H9 (cell line): ENCODE results near the gene PRPF6. TPM values are rescaled to one million over a fixed set of nuclear protein-coding genes. Genes with fewer than 3 reads are reported as not detected.
A peak's percentile ranks its signal among the peaks of the same experiment; 100 is the strongest.

Experiments used
- DNase-seq: peaks from one replicate; pipeline ENCODE4 v3.0.0-alpha.2; 2017
- H2AFZ ChIP-seq: one replicate; pipeline ENCODE4 v1.6.1; 2013; ENCODE audit warnings: mild to moderate bottlenecking, low read length, control low read depth, moderate library complexity
- H2AK5ac ChIP-seq: 2 replicates; pipeline ENCODE4 v1.6.1; 2013; ENCODE audit warnings: low read length, control low read depth, mixed read lengths; ENCODE audit not compliant: insufficient read length
- H2BK120ac ChIP-seq: one replicate; pipeline ENCODE4 v1.6.1; 2013; ENCODE audit warnings: low read depth, mild to moderate bottlenecking, low read length, control low read depth, inconsistent platforms; ENCODE audit not compliant: poor library complexity, severe bottlenecking
- H2BK12ac ChIP-seq: 2 replicates; pipeline ENCODE4 v1.6.1; 2013; ENCODE audit warnings: low read length, control low read depth, mixed read lengths, low read depth; ENCODE audit not compliant: insufficient read length
- H2BK15ac ChIP-seq: 2 replicates; pipeline ENCODE4 v1.6.1; 2013; ENCODE audit warnings: low read depth, low read length, control low read depth
- H2BK20ac ChIP-seq: one replicate; pipeline ENCODE4 v1.6.1; 2013; ENCODE audit warnings: low read depth, mild to moderate bottlenecking, low read length, control low read depth, inconsistent platforms; ENCODE audit not compliant: poor library complexity, severe bottlenecking
- H2BK5ac ChIP-seq: 2 replicates; pipeline ENCODE4 v1.6.1; 2013; ENCODE audit warnings: low read length, control low read depth, mixed read lengths; ENCODE audit not compliant: insufficient read length
- H3K14ac ChIP-seq: 2 replicates; pipeline ENCODE4 v1.6.1; 2013; ENCODE audit warnings: low read length, control low read depth; ENCODE audit not compliant: insufficient read depth
- H3K18ac ChIP-seq: 2 replicates; pipeline ENCODE4 v1.6.1; 2013; ENCODE audit warnings: low read depth, mild to moderate bottlenecking, mixed read lengths, low read length, control low read depth; ENCODE audit not compliant: insufficient read length
- H3K23ac ChIP-seq: 2 replicates; pipeline ENCODE4 v1.6.1; 2013; ENCODE audit warnings: low read length, control low read depth, mixed read lengths, low read depth; ENCODE audit not compliant: insufficient read length
- H3K23me2 ChIP-seq: 2 replicates; pipeline ENCODE4 v1.6.1; 2013; ENCODE audit warnings: low read depth, mild to moderate bottlenecking, mixed read lengths, low read length, control low read depth; ENCODE audit not compliant: insufficient read length, poor library complexity, severe bottlenecking
- H3K27ac ChIP-seq: 2 replicates; pipeline ENCODE4 v1.5.1; 2013; ENCODE audit warnings: low read length, control low read depth, mixed read lengths, low read depth; ENCODE audit not compliant: insufficient read length
- H3K27me3 ChIP-seq: 2 replicates; pipeline ENCODE4 v1.6.1; 2013; ENCODE audit warnings: low read length, control low read depth, inconsistent platforms; ENCODE audit not compliant: insufficient read depth
- H3K4ac ChIP-seq: 2 replicates; pipeline ENCODE4 v1.6.1; 2013; ENCODE audit warnings: low read depth, mild to moderate bottlenecking, control low read depth, inconsistent platforms, low read length, moderate library complexity
- H3K4me1 ChIP-seq: 2 replicates; pipeline ENCODE4 v1.6.1; 2013; ENCODE audit warnings: low read length, control low read depth, inconsistent platforms; ENCODE audit not compliant: insufficient read depth
- H3K4me2 ChIP-seq: 2 replicates; pipeline ENCODE4 v1.6.1; 2013; ENCODE audit warnings: low read length, control low read depth, mixed read lengths; ENCODE audit not compliant: insufficient read length, insufficient read depth
- H3K56ac ChIP-seq: 2 replicates; pipeline ENCODE4 v1.6.1; 2013; ENCODE audit warnings: low read depth, mild to moderate bottlenecking, mixed read lengths, low read length, control low read depth; ENCODE audit not compliant: insufficient read length
- H3K79me1 ChIP-seq: 2 replicates; pipeline ENCODE4 v1.6.1; 2013; ENCODE audit warnings: low read depth, mild to moderate bottlenecking, moderate library complexity, low read length, control low read depth, inconsistent platforms; ENCODE audit not compliant: insufficient read depth, poor library complexity, severe bottlenecking
- H3K79me2 ChIP-seq: 2 replicates; pipeline ENCODE4 v1.6.1; 2013; ENCODE audit warnings: low read length, control low read depth, inconsistent platforms; ENCODE audit not compliant: insufficient read depth
- H3K9ac ChIP-seq: 2 replicates; pipeline ENCODE4 v1.6.1; 2013; ENCODE audit warnings: low read length, control low read depth, mixed read lengths; ENCODE audit not compliant: insufficient read length; ENCODE audit errors: extremely low read depth
- H3K9me3 ChIP-seq: one replicate; pipeline ENCODE4 v1.6.1; 2013; ENCODE audit warnings: low read depth, low read length, inconsistent platforms; ENCODE audit not compliant: control insufficient read depth
- H3T11ph ChIP-seq: one replicate; pipeline ENCODE4 v1.6.1; 2013; ENCODE audit warnings: mild to moderate bottlenecking, low read length, control low read depth, inconsistent platforms
- H4K20me1 ChIP-seq: one replicate; pipeline ENCODE4 v1.6.1; 2013; ENCODE audit not compliant: control insufficient read depth, insufficient read length, insufficient read depth
- H4K5ac ChIP-seq: 2 replicates; pipeline ENCODE4 v1.6.1; 2013; ENCODE audit warnings: low read depth, mild to moderate bottlenecking, mixed read lengths, low read length, control low read depth; ENCODE audit not compliant: insufficient read length
- H4K8ac ChIP-seq: replicated peaks from 2 replicates; pipeline ENCODE4 v1.6.1; 2013; ENCODE audit warnings: low read length, control low read depth, mixed read lengths, low read depth; ENCODE audit not compliant: insufficient read length
- H4K91ac ChIP-seq: 2 replicates; pipeline ENCODE4 v1.6.1; 2013; ENCODE audit warnings: low read depth, mild to moderate bottlenecking, moderate library complexity, mixed read lengths, low read length, control low read depth; ENCODE audit not compliant: insufficient read length
- H3K27ac Mint-ChIP-seq, 3 experiments: 2 replicates in 2 of 3; 3 replicates in 1 of 3; pipeline ENCODE4 v1.8.0; 2020 to 2021; ENCODE audit warnings: mixed read lengths in 3 of 3, mild to moderate bottlenecking in 1 of 3, moderate library complexity in 1 of 3
- H3K27me3 Mint-ChIP-seq: 2 replicates; pipeline ENCODE4 v1.8.0; 2021; ENCODE audit warnings: low read depth, mild to moderate bottlenecking, moderate library complexity, mixed read lengths
- H3K36me3 Mint-ChIP-seq, 3 experiments: 2 replicates in 2 of 3; 3 replicates in 1 of 3; pipeline ENCODE4 v1.8.0; 2020 to 2021; ENCODE audit warnings: low read depth in 3 of 3, mixed read lengths in 3 of 3; ENCODE audit not compliant: insufficient read depth in 1 of 3
- H3K4me1 Mint-ChIP-seq, 2 experiments: 2 replicates each; pipeline ENCODE4 v1.8.0; 2020; ENCODE audit warnings: mixed read lengths in 2 of 2
- H3K4me3 Mint-ChIP-seq, 2 experiments: 2 replicates in 1 of 2; 3 replicates in 1 of 2; pipeline ENCODE4 v1.8.0; 2020 to 2021; ENCODE audit warnings: mild to moderate bottlenecking in 2 of 2, mixed read lengths in 2 of 2, moderate library complexity in 1 of 2
- H3K9me3 Mint-ChIP-seq, 2 experiments: 2 replicates in 1 of 2; 3 replicates in 1 of 2; pipeline ENCODE4 v1.8.0; 2020; ENCODE audit warnings: mild to moderate bottlenecking in 2 of 2, mixed read lengths in 2 of 2, moderate library complexity in 1 of 2
- CTCF ChIP-seq: fragments of 200-600 bp; sonication (generic); conservative IDR thresholded peaks from 3 replicates; pipeline ENCODE4 v1.8.0; 2021; ENCODE audit warnings: antibody characterized with exemption, mild to moderate bottlenecking
- WGBS: extraction: QIAGEN DNeasy Blood & Tissue Kit; methylation state at CpG from one replicate; pipeline ENCODE4 v1.1.7; 2013; ENCODE audit warnings: missing lambda C conversion rate, low lambda C conversion rate, mixed read lengths; ENCODE audit not compliant: insufficient read length; ENCODE audit errors: extremely low coverage; 5-methylcytosine and 5-hydroxymethylcytosine counted together
- total RNA-seq: library from RNA; stranded (reverse); gene quantifications from 2 replicates; pipeline ENCODE4 v1.2.1, GENCODE V29; 2021

The PRPF6 gene
- total RNA-seq, 1 experiment from 2014 or later: 87.9 TPM

GRCh38 chr20:64062596-64063388 lies 81.9 kb downstream of the PRPF6 start, which contains the start of gene TCEA2:
TSS of gene TCEA2 (plus strand) at chr20:64063198. CDS start at chr20:64063313, 115 bp downstream.
- no peaks in the 10 kb centered on the region for H4K20me1 ChIP-seq
- no peak within 1 kb of the TSS for H2BK20ac ChIP-seq
- H4K5ac ChIP-seq: no peak within 1 kb of the TSS
- peaks cover 6% of the 10 kb centered on the region for H3K23me2 ChIP-seq
- Mint-ChIP-seq H3K27me3 (peaks cover 5% of the 10 kb centered on the region), H3K4me1 (peaks cover 31 to 39% of the 10 kb centered on the region in 2 experiments), H3K9me3 (no peaks in the 10 kb centered on the region), H3K4me3 (peak within 1 kb of the TSS; percentile 77 to 84), H3K36me3 (no peaks in the 10 kb centered on the region; a peak in 1 of 7 replicates), H3K27ac (peak within 1 kb of the TSS in 1 of 3 experiments; percentile 62; a peak in 2 of 7 replicates)
- no peak within 1 kb of the TSS for H3K56ac ChIP-seq
- no peak within 1 kb of the TSS for H3T11ph ChIP-seq
- H2BK15ac ChIP-seq: no peak within 1 kb of the TSS
- peak within 1 kb of the TSS; percentile 27; the same call in 1 of the 2 replicates for H3K14ac ChIP-seq
- H3K23ac ChIP-seq: no peak within 1 kb of the TSS
- H3K4me1 ChIP-seq: peaks cover 1% of the 10 kb centered on the region; the same call in 1 of the 2 replicates
- no CpG with 5 or more reads among the region's 85 CpGs for WGBS
- H3K9me3 ChIP-seq: no peaks in the 10 kb centered on the region
- no peaks in the 10 kb centered on the region for H3K79me1 ChIP-seq
- H4K91ac ChIP-seq: no peak within 1 kb of the TSS
- H3K4me2 ChIP-seq: peak within 1 kb of the TSS; percentile 49
- no peak within 1 kb of the TSS for H4K8ac ChIP-seq
- H2AFZ ChIP-seq: no peak within 1 kb of the TSS
- no peak within 1 kb of the TSS for H3K4ac ChIP-seq
- H3K27me3 ChIP-seq: no peaks in the 10 kb centered on the region
- no peak within 1 kb of the TSS for H3K18ac ChIP-seq
- H2BK12ac ChIP-seq: no peak within 1 kb of the TSS
- peak; percentile 93 for DNase-seq
- no peak within 1 kb of the TSS for H3K9ac ChIP-seq
- TF ChIP-seq CTCF: no peak
- no peaks in the 10 kb centered on the region for H3K79me2 ChIP-seq
- H3K27ac ChIP-seq: no peak within 1 kb of the TSS
- no peak within 1 kb of the TSS for H2BK5ac ChIP-seq
- H2AK5ac ChIP-seq: no peak within 1 kb of the TSS
- no peak within 1 kb of the TSS for H2BK120ac ChIP-seq
